NCI-H460 (cell line): ENCODE measurements around the gene TIPARP. TPM values are rescaled to one million over a fixed set of nuclear protein-coding genes. Genes with fewer than 3 reads are reported as not detected.
"Not testable (repeated sequence)": the region's sequence is repeated elsewhere in the genome, so short reads cannot be mapped to it uniquely, and the experiment has no call there.

Source experiments
- DNase-seq: peaks from one replicate; pipeline ENCODE4 v3.0.0-alpha.2; 2016; ENCODE audit warnings: low read depth; ENCODE audit errors: extremely low read depth
- total RNA-seq: library from RNA; depleted of rRNA; stranded (reverse); fragments of >200 nt; shearing (Covaris generic); gene quantifications from 2 replicates; pipeline ENCODE4 v1.2.3, GENCODE V29; 2014

TIPARP gene
- total RNA-seq, 1 experiment from 2014 or later, result 10.9 TPM

DNA sequence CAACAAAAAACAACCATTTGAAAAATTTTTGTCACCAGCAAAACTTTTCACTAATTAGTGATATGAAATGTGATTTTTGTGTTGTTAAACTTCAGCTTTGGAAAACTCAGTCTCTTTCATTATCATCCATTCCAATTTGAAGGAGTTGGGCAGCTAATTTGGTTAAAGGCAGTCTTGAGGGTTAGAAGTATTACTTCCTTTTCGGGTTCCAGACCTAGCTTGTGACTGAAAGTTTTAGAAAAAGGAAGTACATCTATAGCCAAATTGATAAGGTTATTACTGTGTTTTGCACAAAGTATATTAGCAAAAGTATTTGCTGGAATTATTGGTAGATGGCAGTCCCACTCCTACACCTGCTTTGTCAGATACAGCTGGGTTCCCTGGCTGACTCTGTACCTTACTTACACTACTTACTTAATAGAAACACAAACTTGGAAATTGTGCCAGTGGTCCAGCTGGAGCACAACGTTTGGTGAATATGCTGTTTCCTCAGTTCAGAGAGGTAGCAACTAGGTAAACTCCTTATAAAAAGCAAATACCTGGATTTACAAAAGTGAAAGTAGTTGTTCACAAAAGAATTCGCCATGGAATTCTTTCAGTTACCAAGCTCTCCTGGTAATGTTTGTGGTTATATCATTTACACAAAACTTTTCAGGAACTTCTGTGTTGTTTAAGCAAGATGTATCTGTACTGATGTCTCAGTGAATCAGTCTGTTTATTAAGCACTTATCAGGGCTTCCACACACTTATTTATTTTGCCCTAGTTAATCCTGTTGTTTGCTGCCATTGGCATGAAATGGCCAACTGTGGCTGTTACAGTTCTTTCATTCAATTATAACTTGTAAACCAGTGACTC lies 31.6 kb downstream of the TIPARP start:
- no peak for DNase-seq

DNA sequence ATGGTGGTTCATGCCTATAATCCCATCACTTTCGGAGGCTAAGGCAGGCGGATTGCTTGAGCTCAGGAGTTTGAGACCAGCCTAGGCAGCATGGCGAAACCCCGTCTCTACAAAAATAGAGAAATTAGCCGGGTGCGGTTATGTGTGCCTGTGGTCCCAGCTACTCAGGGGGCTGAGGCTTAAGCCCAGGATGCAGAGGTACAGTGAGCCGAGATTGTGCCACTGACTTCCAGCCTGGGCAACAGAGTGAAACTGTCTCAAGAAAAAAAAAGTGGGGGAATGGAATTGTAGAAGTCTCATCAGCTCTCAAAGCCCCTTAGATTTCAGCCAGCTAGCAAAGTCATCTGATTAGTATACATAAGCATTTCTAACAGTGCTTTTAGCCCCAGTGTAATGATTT lies 33.2 kb downstream of the TIPARP start:
- DNase-seq, result no peak

DNA sequence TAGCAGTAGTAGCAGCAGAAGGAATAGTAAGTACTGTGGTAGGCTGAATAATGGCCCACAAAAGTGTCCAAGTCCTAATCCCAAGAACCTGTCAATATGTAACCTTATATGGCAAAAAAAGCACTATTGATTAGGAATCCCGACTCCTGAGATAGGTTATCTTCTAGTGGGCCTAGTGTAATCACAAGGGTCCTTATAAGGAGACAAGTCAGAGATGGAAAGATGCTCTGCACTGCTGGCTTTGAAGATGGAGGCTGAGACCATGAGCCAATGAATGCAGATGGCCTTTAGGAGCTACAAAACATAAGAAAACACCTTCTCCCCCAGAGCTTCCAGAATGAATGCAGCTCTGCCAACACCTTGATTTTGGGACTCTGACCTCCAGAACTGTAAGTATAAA lies 36.0 kb downstream of the TIPARP start:
- DNase-seq, result no peak

DNA sequence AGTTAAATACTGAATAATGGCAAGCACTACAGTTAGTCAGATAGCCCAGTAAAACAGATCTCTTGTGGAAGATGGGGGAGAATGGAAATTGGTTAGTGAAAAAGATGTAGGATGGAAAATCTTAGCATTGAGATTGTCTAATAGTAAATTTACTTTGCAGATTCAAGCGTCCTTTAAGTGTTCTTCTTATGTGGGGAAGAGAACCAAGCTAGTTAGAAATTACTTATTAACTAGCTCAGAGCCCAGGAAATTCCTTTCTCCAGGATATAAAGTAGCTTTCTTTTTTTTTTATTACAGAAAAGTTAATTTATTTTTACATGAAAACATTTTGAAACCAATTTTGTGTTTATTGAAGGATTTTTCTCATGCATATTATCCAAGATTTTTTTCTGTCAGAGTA lies 36.7 kb downstream of the TIPARP start:
- no peak for DNase-seq

DNA sequence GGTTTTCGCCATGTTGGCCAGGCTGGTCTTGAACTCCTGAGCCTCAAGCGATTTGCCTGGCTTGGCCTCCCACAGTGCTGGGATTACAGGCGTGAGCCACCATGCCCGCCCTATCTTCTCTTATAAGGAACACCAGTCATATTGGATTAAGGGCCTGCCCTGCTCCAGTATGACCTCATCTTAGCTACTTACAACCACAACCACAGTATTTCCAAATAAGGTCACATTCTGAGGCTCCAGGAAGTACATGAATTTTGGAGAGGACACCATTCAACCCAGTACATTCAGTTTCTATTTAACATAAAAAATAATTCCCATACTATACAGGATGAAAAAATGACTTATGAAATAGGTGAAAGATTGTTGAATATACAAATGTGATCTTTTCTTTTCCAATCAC lies 37.6 kb downstream of the TIPARP start:
- not testable (repeated sequence) for DNase-seq

DNA sequence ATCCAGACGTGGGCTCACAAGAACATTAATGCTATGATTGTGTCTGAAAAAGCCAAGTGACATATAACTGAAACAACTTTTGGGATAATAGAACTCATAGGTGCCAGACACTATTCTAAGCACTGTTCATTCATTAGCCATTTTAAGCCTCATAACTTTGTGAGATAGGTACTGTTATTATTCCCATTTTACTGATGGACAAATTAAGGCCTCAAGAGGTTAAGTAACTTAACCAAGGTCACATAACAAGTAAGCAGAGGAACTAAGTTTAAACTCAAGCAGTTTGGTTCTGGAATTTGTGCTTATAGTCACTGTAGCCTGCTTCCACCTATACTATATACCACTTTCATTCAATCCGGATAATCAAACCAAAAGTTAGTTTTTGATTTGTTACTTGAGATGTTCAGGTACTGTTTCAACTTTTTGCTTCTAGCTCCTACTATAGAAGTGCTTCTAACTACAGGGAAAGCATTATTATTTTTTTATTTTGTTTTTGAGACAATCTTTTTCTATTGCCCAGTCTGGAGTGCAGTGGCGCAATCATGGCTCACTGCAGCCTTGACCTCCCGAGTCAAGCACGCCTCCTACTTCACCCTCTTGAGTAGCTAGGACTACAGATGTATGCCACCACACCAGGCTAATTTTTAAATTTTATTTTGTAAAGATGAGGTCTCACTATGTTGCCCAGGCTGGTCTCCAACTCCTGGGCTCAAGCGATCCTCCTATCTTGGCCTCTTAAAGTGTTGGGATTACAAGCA lies 41.9 kb downstream of the TIPARP start:
- DNase-seq, result no peak

DNA sequence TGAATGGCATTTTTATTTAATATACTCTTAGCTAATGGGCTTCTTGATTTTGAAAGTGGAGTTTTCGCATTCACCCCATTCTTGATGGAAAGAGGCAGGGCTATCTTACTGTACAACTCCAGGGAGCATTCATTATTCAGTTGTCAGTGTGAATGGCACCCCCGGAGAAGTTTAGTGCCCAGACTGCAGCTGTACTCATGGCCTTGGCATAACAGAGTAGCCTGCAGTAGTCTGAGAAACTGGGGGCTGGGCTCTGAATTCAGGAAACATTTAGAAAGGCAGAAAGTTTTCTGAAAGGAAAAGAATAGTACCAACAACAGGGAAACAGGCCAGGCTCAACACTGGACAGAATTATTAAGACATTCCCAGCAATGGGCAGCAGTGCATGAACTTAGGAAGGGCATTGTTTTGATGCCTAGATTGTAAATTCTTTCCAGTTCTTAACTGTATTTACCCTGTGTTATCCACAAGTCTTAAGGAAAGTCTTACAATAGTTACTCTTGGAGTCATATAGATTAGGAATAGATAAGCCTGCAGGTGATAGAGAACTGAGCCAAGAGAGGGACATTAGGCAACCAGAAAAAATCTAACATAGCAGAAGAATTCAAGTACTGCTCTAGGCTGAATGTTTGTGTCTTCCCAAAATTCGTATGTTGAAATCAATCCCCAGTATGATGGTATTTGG lies 44.4 kb downstream of the TIPARP start:
- no peak for DNase-seq

DNA sequence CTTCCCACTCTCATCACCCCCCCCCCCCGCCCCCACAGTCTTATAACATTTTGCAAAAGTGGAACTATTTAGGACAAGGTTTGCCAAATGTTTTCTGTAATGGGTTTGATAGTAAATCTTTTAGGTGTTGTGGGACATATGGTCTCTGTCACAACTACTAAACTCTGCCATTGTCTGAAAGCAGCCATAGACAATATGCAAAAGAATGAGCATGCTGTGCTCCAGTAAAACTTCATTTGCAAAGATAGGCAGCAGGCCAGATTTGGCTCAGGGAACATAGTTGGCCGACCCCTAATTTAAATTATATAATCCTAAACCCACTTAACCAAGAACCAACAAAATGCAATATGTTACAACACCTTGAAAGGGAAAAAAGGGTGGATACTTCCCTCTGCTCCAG lies 46.4 kb downstream of the TIPARP start:
- DNase-seq, result no peak

DNA sequence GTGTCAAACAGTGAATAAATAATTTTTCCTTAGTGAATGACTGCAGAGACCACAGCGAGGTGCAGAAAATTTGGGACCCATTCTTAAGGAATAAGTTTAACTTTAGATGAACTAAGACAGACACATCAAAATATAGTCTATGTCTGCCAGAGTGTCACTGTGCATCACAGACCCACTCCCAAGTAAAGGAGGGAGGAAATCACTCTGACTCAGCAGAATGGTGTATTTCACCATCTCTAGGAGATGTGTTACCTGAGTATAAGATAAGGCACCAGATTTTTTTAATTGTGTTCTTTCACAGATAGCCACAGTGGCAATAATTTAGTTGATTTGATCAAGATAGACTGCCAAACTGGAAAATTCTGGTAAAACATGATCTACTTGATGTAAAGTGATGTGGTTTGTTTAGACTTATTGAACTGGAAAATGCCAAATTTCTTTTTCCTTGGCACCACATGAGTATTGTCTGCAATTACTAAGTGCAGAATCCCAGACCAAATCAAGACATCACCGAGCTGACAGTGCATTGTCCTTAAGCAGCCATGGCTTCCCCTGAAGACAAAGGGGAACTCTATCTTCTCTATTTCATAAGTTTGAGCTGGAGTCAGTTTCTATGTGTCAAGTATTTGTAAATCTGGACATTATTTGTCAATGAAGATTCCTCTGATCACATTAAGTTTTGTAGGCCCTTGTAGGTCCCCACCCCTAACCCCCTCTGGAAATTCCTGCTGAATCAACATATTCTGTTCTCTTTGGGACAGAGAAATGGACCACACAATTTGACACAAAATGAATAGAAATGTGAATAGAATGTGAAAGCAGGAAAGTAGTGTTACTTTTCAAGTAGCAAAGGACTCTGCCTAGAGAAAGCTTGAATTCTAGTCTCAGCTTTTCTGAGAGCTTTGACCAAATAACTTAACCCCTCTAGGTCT lies 47.6 kb downstream of the TIPARP start:
- DNase-seq, result no peak

DNA sequence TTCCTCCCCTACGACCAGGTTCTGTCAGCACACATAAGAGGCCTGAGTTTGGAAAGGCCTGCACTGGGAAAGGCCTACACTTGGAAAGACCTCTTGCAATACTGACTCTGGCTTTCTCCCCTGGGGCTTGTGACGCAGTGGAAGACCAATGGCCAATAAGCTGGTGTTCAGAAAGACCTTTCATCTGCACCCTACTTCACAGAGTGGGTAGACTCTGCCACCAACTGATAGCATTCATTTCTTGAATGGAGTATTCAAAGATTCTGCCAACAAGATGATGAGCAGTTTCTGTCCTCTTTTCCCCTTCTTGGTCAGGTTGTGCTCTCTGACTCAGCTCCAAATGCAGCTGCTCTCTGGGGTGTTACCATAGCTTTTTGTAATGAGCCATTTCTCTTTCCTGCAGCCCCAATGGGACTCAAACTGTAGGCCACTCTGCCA lies 48.8 kb downstream of the TIPARP start:
- no peak for DNase-seq

DNA sequence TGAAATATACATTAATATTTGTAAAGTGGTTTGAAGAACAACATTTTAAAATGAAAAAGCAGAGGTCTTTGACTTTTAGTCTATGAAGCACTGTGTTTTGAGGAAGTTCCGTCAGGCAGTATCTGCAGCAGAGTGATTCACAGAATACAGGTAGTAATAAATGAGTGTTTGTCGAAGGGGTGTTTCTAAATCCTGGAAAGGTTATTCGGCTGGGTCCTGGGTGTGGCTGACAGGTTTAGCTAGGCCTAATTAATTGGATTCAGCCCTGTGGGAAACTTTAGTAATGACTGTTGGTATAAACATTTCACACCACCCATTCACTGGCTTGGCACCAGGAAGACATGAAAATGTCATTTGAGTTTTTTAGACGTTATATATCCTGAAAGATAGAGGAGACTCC lies 51.3 kb downstream of the TIPARP start:
- DNase-seq, result no peak

DNA sequence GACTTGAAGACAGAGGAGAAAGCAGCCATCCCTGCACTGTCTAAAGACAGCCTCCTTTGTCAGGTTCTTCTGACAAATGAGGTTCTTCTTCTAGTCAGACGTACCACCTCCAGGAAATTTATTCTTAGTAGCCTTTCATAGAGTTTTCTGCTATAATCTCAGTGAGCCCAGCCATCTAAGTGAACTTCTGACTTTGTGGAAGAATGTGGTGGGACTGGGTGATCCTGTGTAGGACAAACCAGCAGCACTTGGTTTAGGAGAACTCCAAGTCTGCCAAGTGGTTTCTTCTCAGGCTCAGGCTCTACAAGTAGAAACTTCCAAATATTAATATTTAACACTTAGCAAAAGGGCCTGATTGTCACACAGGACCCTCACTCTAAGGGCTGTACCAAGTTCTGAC lies 52.1 kb downstream of the TIPARP start:
- DNase-seq, result no peak

DNA sequence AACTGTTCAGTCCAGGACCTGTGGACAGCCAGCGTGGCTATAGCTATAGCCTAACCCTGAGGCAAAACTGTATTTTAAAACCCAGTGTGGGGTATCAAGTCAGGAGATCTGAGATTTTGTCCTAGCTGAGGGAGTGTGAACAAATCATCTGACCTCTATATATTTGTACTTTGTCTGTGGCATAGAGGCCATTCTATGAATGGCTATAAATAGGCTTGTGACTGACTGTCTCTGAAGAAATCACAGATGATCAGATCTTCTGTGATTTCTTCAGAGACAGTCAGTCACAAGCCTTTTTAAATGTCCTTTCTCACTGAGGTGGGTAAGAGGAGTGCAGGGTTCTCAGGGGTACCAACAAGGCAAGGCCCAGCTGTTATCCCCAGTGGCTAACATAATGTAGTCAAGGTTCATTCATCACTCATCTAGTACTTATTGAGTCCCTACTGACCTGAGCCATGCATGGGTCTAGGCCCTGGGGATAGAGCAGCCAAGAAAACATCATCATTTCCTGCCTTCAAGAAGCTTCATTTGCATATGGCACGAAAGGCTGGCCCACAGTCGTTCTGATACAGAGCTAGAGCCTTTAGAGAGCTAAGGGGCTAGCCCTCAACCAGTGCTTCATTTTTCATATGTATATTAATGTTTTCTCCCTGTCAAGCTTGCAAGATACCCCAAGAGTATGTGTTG lies 53.3 kb downstream of the TIPARP start:
- no peak for DNase-seq

DNA sequence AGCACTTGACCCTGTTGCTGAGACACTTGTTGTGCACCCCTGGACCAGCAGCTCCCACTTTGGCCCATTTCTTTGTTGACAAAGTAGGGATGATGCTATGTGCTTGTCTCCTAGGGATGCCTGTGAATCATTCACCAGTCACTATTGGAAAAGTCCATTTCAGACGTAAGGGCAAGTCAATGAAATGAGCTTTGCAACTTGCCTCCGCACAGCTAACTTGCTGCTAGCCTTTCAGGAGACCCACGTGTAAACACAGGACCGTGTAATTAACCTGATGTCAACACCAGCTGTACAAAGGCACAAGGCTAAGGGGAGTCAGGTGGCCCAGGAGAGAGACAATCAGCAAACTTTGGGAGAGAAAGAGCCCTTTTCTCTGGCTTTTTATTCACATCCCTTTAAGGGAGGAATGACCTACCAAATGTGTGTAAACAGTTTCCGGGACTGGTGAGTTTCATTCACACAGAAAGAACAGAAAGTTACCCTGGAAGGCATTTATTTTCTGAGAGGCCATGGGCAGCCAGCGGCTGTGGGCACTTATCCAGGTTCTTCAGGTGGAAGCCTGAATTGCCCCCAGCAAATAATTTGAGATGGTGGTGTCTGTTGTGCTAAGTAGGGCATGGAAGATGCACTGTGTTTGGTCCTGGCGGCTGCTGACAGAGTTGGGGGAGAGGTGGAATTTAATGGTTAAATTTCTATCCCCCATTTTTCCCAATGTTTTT lies 54.0 kb downstream of the TIPARP start:
- no peak for DNase-seq

DNA sequence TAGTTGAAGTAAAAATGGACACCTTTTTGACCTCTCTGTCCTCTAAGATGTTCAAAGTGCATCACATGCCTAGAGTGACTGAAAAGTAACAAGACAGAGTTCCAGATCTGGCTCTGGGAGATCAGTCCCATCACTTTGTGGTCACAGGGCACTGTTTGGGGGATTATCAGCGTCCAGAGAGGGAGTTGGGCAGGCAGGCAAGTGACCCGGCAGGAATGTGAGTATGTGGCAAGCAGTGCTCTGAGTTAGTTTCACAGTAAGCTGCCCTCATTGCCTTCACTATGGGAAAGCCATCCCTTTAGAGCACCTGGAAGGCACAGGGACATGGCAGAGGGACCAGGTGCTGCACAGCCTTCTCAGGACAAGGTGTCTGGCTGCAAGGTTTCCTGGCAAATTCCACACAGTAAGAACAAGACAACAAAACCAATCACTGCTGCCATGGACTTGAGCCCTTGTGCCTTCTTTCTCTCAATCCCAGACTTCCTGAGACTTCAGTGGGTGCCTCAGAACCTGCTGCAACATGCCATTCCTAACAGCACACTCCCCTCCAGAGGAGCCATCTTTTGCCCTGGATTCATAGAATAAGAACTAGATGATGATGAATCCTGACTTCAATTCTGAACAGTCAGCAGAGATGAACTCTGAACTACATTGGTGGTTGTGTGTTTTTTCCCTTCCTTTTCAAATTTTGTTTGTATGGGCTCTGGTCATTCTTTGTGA lies 55.2 kb downstream of the TIPARP start:
- no peak for DNase-seq

DNA sequence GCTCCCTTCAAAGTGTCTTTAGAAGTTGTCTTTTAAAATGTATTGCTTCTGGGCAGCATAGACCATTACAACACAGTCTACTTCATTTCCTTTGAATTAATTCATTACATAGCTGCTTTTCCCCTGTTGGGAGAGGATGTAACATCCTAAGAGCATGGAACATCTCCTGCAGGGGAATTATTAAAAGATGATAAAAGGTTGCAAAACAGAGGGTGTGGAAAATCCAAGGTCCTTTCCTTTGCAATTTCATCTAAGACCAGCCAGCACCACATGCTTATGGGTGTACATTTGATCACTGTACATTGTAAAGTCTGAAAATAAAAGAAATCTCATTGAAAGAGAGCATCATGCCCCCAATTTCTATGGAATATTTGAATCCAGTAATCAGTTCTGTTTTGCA lies 57.4 kb downstream of the TIPARP start:
- DNase-seq, result no peak

DNA sequence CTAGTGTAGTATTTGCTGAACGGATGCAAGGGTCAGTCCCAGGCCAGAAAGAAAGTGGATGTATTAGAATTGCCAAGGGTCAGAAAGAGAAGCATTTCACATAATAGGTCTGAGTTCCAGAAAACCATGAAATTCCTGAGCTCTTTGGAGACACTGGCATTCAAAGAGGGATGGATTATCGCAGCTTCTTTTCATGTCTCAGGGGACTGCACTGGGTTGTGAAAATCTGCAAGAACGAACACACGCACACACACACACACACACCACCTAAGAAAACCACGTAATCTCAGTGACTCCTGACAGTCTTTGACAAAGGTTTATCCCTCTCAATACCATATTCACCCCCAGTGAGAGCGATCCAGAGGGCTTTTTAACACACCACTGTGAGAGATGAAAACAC lies 57.9 kb downstream of the TIPARP start:
- DNase-seq, result no peak

DNA sequence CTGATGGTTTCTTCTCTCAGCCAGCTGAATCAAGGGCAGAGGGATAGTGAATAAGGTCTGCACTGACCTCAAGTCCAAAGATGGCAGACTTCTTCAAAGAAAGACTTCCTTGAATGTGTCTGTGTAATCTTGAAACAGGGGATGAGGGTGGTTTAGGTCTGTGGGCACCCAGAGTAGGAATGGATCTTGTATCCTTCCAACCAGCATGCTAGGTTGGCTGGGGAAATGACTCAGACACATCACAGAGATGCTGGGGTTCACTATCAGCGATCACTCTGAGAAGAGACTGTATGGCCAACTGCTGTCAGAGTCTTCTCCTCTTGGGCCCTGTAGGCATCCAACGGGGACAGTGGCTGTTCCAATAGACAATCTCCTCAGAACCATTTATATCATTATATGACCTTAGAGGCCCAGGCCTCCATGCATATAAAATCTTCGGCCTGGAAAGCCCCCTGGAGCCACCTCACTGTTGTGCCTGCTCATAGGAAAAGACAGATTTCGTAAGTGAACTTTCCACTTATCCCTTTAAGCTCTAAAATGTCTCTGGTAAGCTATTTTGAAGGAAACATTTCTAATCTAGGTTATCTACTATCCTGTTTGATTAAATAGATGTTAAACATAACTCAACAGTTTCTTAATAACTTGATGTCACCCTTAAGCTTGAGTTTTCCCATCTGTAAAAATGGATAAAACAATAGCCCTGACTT lies 58.5 kb downstream of the TIPARP start:
- DNase-seq, result no peak
